ENCODE data around the gene PJVK.
"Not testable (repeated sequence)": the region's sequence is repeated elsewhere in the genome, so short reads cannot be mapped to it uniquely, and the experiment has no call there.

PJVK gene

DNA sequence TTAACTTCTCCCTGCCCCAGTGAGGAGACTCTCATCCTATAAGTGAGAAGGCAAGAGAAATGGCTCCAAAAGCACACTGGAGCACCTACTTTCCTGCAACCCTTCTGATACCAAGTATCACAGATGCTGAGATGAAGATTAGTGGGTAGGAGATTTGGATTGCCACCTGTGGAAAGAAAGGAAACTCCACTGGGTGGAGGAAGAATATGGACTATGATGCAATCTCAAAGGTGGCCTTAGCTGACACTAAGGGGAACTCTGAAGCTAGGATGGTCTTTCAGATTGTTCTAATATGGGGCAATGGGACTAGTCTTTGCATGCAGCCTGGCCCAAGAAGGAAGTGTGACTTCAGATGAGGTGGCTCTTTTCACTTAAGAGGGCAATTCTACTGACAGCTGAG, 21.8 kb upstream of the PJVK start:
- DNase-seq (ENCODE audit: low read depth in 2 of 2, low spot score in 1 of 2) = no peak

DNA sequence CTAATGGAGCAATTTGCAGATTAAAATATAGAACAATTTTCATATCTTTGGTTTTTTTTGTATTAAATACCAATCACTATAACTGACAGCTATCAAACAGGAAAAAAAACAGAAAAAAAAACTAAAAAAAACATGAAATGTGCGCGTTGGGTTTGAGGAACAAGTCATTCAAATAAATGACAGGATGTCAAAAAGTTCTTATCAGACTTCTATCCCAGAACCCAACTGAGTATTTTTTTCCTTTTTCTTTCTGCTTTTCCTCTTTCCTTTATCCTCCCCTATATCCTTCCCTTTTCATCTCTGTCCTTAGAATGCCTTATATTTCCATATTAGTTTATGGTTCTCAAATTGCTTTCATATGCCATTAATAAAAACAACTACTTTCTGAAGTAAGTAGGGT, 14.5 kb upstream of the PJVK start:
- no peak for DNase-seq (ENCODE audit: low read depth in 2 of 2, low spot score in 1 of 2)

DNA sequence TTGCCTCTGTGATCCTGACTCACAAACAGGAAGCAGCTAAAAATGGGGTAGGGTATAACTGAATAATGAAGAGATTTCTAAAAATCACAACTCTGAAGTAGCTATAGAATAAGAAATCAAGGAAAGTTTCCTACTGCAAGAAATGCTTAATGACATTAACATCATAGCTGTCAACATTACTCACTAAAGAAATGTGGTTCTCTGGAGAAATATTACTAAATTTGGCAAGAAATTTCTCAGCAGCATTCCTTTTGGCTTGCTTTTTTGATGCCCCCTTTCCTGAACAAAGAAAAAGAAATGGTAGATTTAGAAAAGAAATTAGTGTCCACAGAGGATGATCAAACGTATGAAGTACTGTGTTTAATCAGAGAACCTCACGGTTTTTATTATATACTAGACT, 9.8 kb upstream of the PJVK start:
- DNase-seq (ENCODE audit: low read depth in 2 of 2, low spot score in 1 of 2) = no peak

DNA sequence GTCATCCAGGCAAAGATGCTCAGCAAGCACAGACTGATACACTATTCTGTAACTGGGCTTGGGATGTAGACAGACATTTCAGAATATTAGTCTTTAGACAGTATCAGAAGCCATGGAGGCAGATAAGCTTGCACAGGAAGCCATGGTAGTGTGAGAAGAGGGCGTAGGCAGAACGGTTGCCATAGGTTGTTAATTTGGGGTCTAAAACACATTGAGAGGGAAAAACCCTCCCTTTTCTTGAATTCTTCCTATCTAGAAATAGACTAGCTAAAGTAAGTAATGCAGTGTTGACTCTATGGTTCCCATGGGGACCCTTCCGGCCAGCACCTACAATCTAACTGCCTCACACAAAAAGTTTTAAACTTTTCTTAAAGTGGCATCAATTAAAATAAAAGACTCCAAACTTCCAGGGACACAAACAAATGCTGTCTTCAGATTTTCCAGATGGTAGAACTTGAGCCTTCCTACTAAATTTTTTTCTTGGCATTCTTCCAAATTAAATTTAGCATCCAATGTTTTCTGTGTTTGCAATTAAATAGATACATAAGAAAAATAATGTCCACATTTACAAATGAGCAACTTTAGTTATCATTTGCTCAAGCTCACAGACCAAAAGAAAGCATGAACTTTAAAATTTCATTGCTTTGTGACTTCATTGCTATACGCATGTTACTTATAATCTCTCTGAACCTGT, 2.1 kb upstream of the PJVK start:
- no peak for DNase-seq (ENCODE audit: low read depth in 2 of 2, low spot score in 1 of 2)

DNA sequence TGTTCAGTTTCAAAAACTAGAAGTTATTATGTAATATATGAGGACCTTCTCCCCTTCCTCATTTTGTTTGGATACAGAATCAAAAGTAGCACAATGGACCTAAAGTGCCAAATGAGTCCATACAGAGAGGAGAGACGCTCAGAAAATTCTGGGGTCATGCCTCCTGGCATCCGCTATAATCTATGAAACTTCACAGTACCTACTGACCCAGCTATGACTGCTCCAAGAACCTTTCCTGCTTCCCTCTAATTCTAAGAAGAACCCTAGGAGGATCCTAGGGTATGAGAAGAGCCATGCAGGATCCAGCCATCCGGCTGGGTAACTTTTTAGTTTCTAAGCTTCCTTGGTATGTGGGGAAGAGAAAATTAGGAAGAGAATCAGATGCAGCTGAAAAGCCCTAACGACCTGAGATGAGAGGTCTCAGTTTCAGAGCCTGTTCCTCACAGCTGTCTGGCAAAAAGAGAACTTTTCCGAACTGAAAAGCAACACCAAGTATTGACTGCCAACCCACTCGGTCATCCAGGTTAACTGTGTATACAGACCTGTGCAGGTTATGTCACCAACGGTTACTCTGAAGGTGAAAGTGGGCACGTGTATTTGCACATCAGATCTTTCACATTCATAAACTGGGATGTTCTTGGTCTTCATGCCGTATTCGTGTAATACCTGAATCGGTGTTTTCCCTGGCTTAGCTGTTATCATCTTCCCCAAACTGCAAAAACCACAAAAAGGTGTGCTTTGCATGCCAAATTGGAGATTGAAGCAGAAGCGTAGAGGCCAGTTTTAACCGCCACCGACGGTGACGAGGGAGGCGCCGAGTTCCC, 1.3 kb upstream of the PJVK start:
- no peak for DNase-seq (ENCODE audit: low read depth in 2 of 2, low spot score in 1 of 2)

DNA sequence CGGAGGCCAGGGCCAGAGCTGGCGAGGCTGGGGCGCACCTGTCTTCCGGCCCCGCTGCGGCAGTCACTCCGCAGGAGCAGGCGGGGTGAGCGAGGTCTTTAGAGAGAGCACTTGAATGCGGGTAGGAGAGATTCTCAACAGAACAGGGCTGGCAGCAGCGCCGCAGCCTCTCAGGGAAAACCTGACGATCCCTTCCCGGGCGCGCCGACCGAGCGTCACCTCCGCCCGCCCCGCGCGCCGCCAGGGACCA, 729 bp upstream of the PJVK start:
- DNase-seq (ENCODE audit: low read depth in 2 of 2, low spot score in 1 of 2) = no peak

DNA sequence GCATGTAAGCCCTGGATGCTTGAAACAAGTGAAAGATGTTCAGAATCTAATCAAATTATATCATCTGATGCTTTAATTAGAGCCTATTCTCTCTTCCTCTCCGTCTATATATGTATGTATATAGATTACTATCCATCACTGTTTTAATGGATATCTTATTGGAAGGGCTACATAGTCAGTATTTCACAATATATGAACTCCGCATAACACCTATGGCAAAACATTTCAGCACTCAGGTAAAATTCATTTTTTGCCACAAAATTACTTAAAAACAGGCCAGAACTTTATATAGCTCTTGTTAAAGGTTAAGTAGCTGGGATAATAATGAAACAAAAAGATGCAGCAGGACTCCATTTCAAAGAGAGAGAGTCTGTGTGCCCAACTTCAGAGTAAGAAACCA, 1.2 kb downstream of the PJVK start:
- DNase-seq (ENCODE audit: low read depth in 2 of 2, low spot score in 1 of 2) = no peak

DNA sequence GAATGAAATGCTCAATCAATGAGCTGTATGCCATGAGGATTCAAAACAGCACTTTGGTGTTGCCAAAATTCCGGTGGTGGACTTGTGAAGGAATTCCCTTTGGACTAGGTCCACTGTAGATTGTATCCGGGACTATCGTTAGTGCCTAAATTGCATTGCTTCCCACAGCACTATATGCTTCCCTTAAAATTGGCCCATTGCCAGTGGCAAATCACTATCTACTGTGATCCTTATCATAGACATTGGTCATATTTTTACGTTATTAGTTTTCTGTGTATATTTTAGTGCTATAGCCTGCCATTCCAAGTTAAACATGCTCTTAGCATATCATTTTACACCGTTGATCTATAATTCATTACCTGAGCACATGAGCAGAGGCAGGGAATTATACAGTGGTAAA, 1.7 kb downstream of the PJVK start:
- no peak for DNase-seq (ENCODE audit: low read depth in 2 of 2, low spot score in 1 of 2)

DNA sequence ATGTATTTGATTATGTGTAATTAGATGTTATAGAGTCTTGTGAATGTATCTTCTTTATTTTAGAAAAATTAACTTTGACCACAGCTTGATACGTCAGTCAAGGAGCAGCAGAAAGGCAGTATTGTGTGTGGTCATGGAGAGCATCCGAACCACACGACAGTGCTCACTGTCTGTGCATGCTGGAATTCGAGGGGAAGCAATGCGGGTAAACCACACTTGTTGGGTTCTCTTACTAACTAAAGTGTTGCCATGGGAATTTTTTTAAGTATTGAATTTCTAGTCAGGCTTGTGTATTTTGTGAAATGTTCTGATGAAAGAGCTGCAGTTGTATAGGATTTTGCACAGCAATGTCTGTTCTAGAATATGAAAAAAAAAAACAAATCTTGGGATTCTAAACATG, 4.8 kb downstream of the PJVK start:
- no peak for DNase-seq (ENCODE audit: low read depth in 2 of 2, low spot score in 1 of 2)

DNA sequence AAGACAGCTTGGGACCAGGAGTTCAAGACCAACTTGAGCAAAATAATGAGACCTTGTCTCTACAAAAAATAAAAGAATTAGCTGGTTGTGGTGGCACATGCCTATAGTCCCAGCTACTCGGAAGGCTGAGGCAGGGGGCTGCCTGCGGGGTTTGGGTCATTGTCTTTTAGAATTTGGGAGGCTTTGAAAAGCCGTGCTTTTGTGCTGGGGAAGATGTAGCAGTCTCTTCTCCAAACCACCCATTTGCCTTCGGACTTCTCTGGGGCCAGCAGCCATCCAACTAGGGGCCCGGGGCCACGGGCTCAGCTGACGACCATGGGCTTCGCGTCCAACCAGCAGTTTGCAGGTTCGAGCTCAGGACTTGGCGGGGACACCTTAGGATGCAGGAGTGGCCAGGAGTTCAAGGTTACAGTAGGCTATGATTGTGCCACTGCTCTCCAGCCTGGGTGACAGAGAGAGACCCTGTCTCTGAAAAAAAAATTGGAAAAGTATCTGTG, 6.3 kb downstream of the PJVK start:
- DNase-seq (ENCODE audit: low read depth in 2 of 2, low spot score in 1 of 2) = no peak

DNA sequence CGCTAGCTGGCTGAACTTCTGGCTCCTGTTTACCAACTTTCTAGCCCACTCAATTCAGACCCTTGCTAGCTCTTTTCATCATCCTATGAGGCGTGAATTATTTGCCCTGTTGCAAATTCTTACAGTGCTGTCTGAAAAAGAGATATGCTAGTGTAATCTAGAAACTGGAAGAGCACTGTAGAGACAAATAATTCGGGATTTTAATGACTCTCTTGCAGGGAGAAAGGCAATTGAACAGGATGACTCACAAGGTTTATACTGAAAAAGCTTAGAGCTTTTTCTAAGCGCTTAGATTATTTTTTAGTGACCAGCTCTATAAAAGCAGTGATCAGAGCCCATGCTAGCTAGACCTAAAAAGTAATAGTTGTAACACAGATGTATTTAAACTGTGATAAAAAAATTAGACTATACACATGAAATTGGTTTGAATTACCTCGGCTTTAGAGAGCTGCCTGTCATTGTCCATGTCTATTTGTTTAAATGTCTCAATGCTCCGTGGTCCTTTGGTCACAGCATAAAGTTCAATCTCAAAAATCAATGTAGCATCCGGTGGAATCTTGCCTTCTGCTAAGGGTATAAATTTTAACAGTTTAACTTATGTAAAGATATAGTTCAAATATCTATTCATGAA, 18.2 kb downstream of the PJVK start:
- DNase-seq (ENCODE audit: low read depth in 2 of 2, low spot score in 1 of 2) = no peak

DNA sequence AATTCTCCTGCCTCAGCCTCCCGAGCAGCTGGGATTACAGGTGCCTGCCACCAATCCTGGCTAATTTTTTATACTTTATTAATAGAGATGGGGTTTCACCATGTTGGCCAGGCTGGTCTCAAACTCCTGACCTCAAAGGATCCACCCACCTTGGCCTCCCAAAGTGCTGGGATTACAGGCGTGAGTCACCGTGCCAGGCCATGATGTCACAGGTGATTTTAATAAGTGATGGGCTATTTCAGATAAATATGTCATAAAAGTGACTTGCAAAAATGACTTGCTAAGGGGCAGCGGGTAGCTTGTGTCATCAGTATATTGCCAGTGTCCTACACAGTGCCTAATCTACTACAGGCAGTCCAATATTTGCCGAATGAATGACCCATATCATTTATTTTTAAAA, 20.1 kb downstream of the PJVK start:
- not testable (repeated sequence) for DNase-seq (ENCODE audit: low read depth in 2 of 2, low spot score in 1 of 2)

DNA sequence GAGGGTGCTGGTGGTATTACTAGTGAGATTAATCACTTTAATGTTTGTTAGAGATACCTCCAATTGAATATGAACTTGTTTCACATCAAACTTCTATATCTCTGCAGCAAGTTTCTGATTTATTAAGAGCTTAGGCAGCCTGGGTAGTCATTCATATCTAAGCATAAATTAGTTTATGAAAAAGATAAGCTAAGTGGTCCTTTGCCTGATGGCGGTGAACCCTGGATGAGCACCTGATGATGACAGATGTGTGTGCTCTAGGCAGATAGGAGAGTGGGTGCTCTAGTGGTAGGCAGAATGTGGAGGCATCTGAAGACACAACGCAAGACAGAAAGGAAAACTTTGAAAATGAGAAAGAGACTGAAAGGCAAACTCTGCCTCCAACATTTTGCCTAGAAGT, 22.2 kb downstream of the PJVK start:
- DNase-seq (ENCODE audit: low read depth in 2 of 2, low spot score in 1 of 2) = no peak

DNA sequence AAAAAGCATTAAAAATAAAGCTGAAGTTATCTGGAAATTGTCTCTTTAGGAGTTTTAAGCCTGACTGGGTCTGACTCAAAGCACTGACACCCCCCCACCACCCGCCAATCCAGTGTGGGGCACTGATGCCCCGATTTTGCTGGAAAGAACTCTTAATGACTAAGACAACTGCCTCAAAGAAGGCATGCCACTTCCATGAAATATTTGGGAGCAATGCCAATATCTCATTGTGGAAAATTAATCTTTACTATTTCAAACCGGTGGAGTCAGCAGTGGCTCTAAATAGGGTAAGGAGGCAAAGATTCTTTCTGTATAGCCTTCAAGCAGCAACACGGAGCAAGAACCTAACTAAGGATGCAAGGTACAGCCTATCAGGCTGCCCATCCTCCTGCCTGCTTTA, 22.8 kb downstream of the PJVK start:
- no peak for DNase-seq (ENCODE audit: low read depth in 2 of 2, low spot score in 1 of 2)

DNA sequence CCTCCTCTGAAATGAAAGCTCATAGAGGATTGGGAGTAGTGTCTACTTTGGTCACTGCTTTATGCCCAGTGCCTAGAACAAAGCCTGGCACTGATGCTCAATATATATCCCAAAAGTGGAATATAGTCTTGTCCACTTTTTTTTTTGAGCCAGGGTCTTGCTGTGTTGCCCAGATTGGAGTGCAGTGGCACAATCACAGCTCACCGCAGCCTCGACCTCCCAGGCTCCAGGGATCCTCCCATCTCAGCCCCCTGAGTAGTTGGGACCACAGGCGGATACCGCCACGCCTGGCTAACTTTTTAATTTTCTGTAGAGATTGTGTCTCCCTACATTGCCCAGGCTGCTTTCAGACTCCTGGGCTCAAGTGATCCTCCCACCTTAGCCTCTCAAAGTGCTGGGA, 23.4 kb downstream of the PJVK start:
- no peak for DNase-seq (ENCODE audit: low read depth in 2 of 2, low spot score in 1 of 2)

DNA sequence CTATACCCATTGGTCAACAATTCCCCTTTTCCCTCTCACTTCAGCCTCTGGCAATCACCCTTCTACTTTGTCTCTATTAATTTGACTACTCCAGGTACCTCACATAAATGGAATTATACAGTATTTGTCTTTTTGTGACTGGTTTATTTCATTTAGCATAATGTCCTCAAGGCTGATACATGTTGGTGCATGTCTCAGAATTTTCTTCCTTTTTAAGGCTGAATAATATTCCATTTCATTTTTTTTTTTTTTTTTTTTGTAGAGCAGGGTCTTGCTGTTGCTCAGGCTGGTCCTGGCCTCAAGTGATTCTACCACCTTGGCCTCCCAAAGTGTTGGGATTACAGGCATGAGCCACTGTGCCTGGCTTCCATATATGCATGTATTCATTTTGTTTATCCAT, 25.3 kb downstream of the PJVK start:
- DNase-seq (ENCODE audit: low read depth in 2 of 2, low spot score in 1 of 2) = no peak

DNA sequence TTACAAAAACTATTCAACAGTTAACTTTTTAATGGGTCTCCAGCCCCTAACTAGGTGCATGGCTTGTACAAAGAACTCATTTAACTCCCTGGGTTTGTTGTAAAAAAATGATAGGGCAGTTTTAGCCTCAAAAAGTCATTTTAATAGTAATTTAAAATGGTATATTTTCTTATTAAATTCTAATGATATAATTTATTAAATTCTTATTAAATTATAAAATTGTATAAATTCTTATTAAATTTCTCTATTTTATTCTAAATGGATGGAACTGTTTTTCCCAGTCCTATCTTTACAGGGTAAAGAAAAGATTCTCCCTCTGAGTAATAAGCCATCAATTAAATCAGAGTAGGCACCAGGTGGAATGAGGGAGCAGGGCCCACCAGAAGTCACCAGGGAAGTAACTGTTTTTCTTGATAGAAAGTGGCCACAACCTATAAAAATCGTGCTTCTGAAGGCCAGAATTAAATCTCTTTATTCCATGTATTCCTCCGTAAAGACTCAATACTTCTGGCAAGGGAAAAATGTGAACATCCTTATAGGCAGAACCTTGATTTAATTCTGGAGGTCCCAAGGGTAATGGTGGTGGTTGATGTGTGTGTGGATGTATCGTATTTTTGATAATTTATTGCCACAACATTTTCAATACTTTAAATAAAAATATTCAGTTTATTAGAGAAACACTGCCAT, 26.4 kb downstream of the PJVK start:
- DNase-seq (ENCODE audit: low read depth in 2 of 2, low spot score in 1 of 2) = no peak

DNA sequence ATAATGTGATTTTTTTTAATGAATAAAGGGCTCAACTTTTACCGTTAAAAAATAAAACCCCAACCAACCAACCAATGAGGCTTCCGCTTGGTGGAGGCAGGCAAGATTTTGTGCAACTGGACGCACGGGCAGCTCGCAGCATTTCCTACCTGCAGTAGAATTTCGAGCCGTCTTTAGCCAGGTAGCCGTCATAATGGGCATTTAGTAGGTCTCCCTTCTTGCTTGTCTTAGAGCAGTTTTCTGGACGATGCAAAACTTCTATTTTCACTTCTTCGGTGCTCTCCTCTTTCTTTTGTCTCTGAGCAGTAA, 26.9 kb downstream of the PJVK start:
- no peak for DNase-seq (ENCODE audit: low read depth in 2 of 2, low spot score in 1 of 2)

DNA sequence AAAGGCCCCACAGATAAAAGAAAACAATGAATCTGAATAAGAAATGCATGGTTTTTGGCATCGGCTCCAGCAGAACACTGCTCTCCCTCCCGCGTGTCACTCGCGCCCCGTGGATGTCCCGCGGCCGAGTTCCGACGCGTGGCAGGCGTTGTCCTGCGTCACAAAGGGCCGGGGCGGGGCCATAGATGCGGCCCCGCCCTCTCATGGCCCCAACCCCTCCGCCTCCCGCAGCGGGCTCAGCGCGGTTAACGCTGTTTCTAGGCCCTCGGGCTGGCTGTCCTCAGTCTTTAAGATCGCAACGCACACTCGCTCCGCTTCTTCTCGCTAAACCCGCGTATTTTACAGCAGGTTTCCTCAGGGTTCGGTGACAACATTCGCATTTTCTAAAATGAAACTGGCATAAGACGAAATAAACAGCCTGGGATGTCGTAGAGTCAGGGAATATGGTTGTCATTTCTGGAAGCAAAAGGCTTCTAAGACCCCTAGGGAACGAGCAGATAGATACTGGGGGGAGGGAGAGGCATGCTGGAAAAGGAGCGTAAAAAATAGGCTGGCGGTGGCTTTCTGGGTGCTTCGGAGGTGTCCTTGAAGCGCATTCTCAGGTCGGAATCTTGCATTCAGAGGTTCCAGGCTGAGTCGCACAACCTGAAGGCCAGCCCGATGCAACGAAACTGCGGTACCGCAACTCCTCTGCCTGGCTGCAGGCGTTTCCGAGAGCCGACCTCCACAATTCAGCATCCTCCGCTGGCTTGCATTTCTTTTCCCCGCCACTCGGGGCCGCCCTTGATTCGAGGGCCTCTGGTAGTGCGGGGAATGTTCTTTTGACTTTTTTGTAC, 27.5 kb downstream of the PJVK start, which contains the start of gene FKBP7:
Gene FKBP7 (minus strand): TSS at position 162 of the 836 bp plus-strand sequence. CDS start 101 bp downstream, at position 61.
- DNase-seq (ENCODE audit: low read depth in 2 of 2, low spot score in 1 of 2) = peak; percentile 65 to 68

DNA sequence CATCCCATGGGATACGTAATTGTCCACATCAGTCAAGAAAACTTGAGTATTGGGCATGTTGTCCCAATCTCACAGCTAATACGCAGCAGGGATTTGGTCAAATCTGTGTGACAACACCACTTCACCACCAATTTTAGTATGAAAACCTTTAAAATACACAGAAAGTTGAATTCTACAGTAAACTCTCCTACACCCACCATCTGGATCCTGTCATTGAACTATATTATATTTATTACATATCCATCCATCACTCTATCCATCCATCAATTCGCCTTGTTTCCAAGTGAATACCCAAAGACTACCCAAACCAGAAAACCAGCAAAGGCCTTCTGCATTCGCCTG, 28.1 kb downstream of the PJVK start:
- DNase-seq (ENCODE audit: low read depth in 2 of 2, low spot score in 1 of 2) = no peak

DNA sequence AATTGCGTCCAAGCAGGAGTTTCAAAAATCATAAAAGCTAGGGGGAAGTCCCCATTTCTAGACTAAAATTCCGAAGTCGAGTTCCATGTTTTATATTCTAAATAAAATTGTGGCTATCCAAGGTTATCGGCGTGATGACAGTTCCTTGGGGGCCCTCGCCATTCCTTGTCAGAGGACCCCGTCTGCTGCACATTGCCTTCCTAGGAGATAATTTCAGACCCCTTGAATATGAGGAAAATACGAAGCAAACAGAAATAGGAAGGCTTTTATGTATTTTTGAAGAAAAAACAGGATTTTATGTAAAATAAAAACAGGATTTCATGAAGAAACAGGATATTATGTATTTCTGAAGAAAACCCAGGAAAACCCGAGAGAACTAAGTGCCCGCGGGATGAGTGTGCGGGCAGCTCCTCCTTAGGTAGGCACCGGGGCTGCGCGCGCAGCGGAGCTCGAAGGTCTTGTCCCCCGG, 28.6 kb downstream of the PJVK start:
- DNase-seq (ENCODE audit: low read depth in 2 of 2, low spot score in 1 of 2) = no peak
